ENCODE data around the gene FBXW8.

DNA sequence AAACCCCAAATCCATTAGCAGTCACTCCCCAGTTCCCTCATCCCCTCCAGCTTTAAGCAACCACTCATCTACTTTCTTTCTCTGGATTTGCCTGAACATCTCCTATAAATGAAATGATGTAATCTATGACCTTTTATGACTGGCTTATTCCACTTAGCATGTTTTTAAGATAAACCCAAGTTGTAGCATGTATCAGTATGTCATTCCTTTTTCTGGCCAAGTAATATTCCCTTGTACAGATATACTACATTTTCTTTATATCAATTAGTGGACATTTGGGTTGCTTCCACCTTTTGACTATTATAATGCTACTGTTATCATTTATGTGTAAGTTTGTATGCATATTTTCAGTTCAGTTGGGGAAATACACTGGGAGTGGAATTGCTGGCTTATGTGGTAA lies 105.1 kb downstream of the FBXW8 start:
- TF ChIP-seq ZC3H11A (IDR thresholded peaks at IDR 0.05) (no peak), POLR2A (IDR thresholded peaks at IDR 0.05; ENCODE audit: low read length) (no peak), USF2 (IDR thresholded peaks at IDR 0.05) (no peak), MAX (IDR thresholded peaks at IDR 0.05) (no peak), JUNB (IDR thresholded peaks at IDR 0.05) (no peak), RCOR1 (IDR thresholded peaks at IDR 0.05; ENCODE audit: low read depth, low read length) (no peak), HDAC2 (IDR thresholded peaks at IDR 0.05) (no peak)
- TF ChIP-seq, protein P1, sequence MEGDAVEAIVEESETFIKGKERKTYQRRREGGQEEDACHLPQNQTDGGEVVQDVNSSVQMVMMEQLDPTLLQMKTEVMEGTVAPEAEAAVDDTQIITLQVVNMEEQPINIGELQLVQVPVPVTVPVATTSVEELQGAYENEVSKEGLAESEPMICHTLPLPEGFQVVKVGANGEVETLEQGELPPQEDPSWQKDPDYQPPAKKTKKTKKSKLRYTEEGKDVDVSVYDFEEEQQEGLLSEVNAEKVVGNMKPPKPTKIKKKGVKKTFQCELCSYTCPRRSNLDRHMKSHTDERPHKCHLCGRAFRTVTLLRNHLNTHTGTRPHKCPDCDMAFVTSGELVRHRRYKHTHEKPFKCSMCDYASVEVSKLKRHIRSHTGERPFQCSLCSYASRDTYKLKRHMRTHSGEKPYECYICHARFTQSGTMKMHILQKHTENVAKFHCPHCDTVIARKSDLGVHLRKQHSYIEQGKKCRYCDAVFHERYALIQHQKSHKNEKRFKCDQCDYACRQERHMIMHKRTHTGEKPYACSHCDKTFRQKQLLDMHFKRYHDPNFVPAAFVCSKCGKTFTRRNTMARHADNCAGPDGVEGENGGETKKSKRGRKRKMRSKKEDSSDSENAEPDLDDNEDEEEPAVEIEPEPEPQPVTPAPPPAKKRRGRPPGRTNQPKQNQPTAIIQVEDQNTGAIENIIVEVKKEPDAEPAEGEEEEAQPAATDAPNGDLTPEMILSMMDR (IDR thresholded peaks at IDR 0.05): no peak
